Astrocyte (in vitro differentiated cells and primary cell): Measurements from ENCODE around the gene LYRM2. TPM values are rescaled to one million over a fixed set of nuclear protein-coding genes. Genes with fewer than 3 reads are reported as not detected.

Source experiments
- DNase-seq: peaks from one replicate; pipeline ENCODE4 v3.0.0-alpha.2; 2010; ENCODE audit warnings: low read depth
- FAIRE-seq: peaks from 2 replicates; lab custom pipeline; 2011; peaks lifted over from hg19 to GRCh38; lab: Jason Lieb, UNC
- H2AFZ ChIP-seq: 2 replicates; pipeline ENCODE4 v1.6.0; 2012; ENCODE audit warnings: low read depth, low read length, inconsistent platforms
- H3K27ac ChIP-seq: 2 replicates; pipeline ENCODE4 v1.5.1; 2011; ENCODE audit warnings: low read depth, low read length, inconsistent platforms
- H3K27me3 ChIP-seq: 2 replicates; pipeline ENCODE4 v1.6.0; 2011; ENCODE audit warnings: low read length, inconsistent platforms; ENCODE audit not compliant: insufficient read depth
- H3K36me3 ChIP-seq: 2 replicates; pipeline ENCODE4 v1.5.1; 2011; ENCODE audit warnings: low read length, inconsistent platforms; ENCODE audit not compliant: insufficient read depth
- H3K4me1 ChIP-seq: 2 replicates; pipeline ENCODE4 v1.5.1; 2011; ENCODE audit warnings: low read length, inconsistent platforms; ENCODE audit not compliant: insufficient read depth
- H3K4me2 ChIP-seq: 2 replicates; pipeline ENCODE4 v1.6.0; 2012; ENCODE audit warnings: low read length, inconsistent platforms
- H3K4me3 ChIP-seq: 2 replicates; pipeline ENCODE4 v1.5.1; 2011; ENCODE audit warnings: low read depth, mild to moderate bottlenecking, low read length, inconsistent platforms; ENCODE audit not compliant: insufficient read depth
- H3K79me2 ChIP-seq: 2 replicates; pipeline ENCODE4 v1.6.0; 2012; ENCODE audit warnings: mild to moderate bottlenecking, low read length, inconsistent platforms; ENCODE audit not compliant: insufficient read depth
- H3K9ac ChIP-seq: 2 replicates; pipeline ENCODE4 v1.6.0; 2012; ENCODE audit warnings: mild to moderate bottlenecking, low read length, inconsistent platforms
- H3K9me3 ChIP-seq: 2 replicates; pipeline ENCODE4 v1.5.1; 2012; ENCODE audit warnings: low read depth, mild to moderate bottlenecking, low read length, inconsistent platforms; ENCODE audit not compliant: insufficient read depth
- H4K20me1 ChIP-seq: 2 replicates; pipeline ENCODE4 v1.6.0; 2012; ENCODE audit warnings: low read length, inconsistent platforms; ENCODE audit not compliant: insufficient read depth
- H3K27ac Mint-ChIP-seq: one replicate; pipeline ENCODE4 v1.8.0; 2021; ENCODE audit warnings: mild to moderate bottlenecking, mixed read lengths; ENCODE audit not compliant: unreplicated experiment
- H3K27me3 Mint-ChIP-seq: one replicate; pipeline ENCODE4 v1.8.0; 2021; ENCODE audit warnings: low read depth, mixed read lengths; ENCODE audit not compliant: unreplicated experiment
- H3K36me3 Mint-ChIP-seq: one replicate; pipeline ENCODE4 v1.8.0; 2021; ENCODE audit warnings: low read depth, mixed read lengths; ENCODE audit not compliant: unreplicated experiment
- H3K4me1 Mint-ChIP-seq: one replicate; pipeline ENCODE4 v1.8.0; 2021; ENCODE audit warnings: low read depth, mixed read lengths; ENCODE audit not compliant: unreplicated experiment
- H3K4me3 Mint-ChIP-seq: one replicate; pipeline ENCODE4 v1.8.0; 2021; ENCODE audit warnings: mild to moderate bottlenecking, moderate library complexity, mixed read lengths; ENCODE audit not compliant: unreplicated experiment
- H3K9me3 Mint-ChIP-seq: one replicate; pipeline ENCODE4 v1.8.0; 2021; ENCODE audit warnings: mild to moderate bottlenecking, mixed read lengths; ENCODE audit not compliant: unreplicated experiment
- EZH2 ChIP-seq: IDR thresholded peaks from 2 replicates; pipeline ENCODE4 v1.6.1; 2012; ENCODE audit warnings: mild to moderate bottlenecking, low read length, inconsistent platforms; ENCODE audit not compliant: insufficient read depth
- total RNA-seq: library from RNA; stranded (reverse); gene quantifications from 2 replicates; pipeline ENCODE4 v1.2.1, GENCODE V29; 2021
- TF ChIP-seq, protein P1 (sequence below): IDR thresholded peaks from 2 replicates; pipeline ENCODE4 v1.5.1; 2011; ENCODE audit warnings: low read depth, mild to moderate bottlenecking, inconsistent platforms, low read length, moderate library complexity; ENCODE audit not compliant: insufficient read depth

Gene LYRM2
- total RNA-seq, 1 donor from 2014 or later, result 39.2 TPM

DNA sequence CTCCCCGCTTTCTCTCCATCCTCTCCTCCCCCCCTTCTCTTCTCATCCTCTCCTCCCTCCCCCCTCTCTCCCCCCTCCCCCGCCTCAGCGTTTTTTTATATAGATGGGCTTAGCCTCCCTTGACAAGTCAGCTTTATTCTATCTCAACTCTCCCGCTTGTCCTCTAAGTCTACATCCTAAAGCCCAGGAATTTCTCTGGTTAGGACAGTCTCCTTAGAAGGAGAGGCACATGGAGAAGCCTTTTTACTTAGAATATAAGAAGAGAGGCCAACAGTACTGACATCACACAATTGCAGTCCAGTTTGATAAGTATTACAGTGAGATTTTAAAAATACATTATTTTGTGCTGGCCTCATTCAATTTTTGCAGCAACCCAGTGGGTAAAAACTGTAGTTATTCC is 83.5 kb downstream of the LYRM2 start:
- no peak overlapping the region for H2AFZ ChIP-seq
- Mint-ChIP-seq H3K9me3 (peaks cover 10% of the 10 kb centered on the region), H3K27ac (no peak overlapping the region), H3K36me3 (peaks cover 4% of the 10 kb centered on the region), H3K4me1 (peaks cover 13% of the 10 kb centered on the region), H3K4me3 (no peak overlapping the region), H3K27me3 (peaks cover 2% of the 10 kb centered on the region)
- no peak overlapping the region for H3K27ac ChIP-seq
- DNase-seq (no peak), FAIRE-seq (no peak)
- TF ChIP-seq EZH2, result no peak
- TF ChIP-seq, protein P1, sequence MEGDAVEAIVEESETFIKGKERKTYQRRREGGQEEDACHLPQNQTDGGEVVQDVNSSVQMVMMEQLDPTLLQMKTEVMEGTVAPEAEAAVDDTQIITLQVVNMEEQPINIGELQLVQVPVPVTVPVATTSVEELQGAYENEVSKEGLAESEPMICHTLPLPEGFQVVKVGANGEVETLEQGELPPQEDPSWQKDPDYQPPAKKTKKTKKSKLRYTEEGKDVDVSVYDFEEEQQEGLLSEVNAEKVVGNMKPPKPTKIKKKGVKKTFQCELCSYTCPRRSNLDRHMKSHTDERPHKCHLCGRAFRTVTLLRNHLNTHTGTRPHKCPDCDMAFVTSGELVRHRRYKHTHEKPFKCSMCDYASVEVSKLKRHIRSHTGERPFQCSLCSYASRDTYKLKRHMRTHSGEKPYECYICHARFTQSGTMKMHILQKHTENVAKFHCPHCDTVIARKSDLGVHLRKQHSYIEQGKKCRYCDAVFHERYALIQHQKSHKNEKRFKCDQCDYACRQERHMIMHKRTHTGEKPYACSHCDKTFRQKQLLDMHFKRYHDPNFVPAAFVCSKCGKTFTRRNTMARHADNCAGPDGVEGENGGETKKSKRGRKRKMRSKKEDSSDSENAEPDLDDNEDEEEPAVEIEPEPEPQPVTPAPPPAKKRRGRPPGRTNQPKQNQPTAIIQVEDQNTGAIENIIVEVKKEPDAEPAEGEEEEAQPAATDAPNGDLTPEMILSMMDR, result no peak
- H4K20me1 ChIP-seq, result peaks cover 3% of the 10 kb centered on the region
- H3K4me2 ChIP-seq, result no peak overlapping the region
- H3K4me3 ChIP-seq, result no peak overlapping the region
- H3K4me1 ChIP-seq, result no peaks in the 10 kb centered on the region
- no peak overlapping the region for H3K9ac ChIP-seq
- H3K79me2 ChIP-seq, result no peaks in the 10 kb centered on the region
- H3K27me3 ChIP-seq, result peaks cover 6% of the 10 kb centered on the region
- no peaks in the 10 kb centered on the region for H3K36me3 ChIP-seq
- H3K9me3 ChIP-seq, result no peaks in the 10 kb centered on the region

DNA sequence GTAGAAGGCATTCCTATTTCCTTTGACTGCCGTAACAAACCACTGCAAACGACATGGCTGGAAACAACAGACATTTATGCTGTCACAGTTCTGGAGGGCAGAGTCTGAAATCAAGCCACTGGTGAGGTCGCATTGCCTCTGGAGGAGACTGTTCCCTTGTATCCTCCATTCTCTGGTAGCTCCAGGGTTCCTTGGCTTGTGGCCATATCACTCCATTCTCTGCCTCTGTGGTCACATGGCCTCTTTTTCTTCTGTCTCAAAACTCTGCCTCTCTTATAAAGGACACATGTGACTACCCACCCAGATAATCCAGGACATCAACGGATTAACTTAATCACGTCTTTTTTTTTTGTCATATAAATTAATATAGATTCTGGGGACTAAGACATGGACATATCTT is 84.4 kb downstream of the LYRM2 start:
- TF ChIP-seq, protein P1, result no peak
- TF ChIP-seq EZH2, result no peak
- H3K36me3 Mint-ChIP-seq, result peaks cover 4% of the 10 kb centered on the region
- H3K27me3 Mint-ChIP-seq, result peaks cover 2% of the 10 kb centered on the region
- no peak overlapping the region for H3K27ac Mint-ChIP-seq
- peaks cover 13% of the 10 kb centered on the region for H3K4me1 Mint-ChIP-seq
- no peak overlapping the region for H3K4me3 ChIP-seq
- H2AFZ ChIP-seq, result no peak overlapping the region
- H3K9ac ChIP-seq, result no peak overlapping the region
- peaks cover 10% of the 10 kb centered on the region for H3K9me3 Mint-ChIP-seq
- FAIRE-seq (no peak), DNase-seq (no peak)
- no peak overlapping the region for H3K4me2 ChIP-seq
- H4K20me1 ChIP-seq, result peaks cover 3% of the 10 kb centered on the region
- H3K4me1 ChIP-seq, result no peaks in the 10 kb centered on the region
- peaks cover 6% of the 10 kb centered on the region for H3K27me3 ChIP-seq
- H3K9me3 ChIP-seq, result no peaks in the 10 kb centered on the region
- H3K27ac ChIP-seq, result no peak overlapping the region
- no peaks in the 10 kb centered on the region for H3K36me3 ChIP-seq
- H3K79me2 ChIP-seq, result no peaks in the 10 kb centered on the region
- no peak overlapping the region for H3K4me3 Mint-ChIP-seq

DNA sequence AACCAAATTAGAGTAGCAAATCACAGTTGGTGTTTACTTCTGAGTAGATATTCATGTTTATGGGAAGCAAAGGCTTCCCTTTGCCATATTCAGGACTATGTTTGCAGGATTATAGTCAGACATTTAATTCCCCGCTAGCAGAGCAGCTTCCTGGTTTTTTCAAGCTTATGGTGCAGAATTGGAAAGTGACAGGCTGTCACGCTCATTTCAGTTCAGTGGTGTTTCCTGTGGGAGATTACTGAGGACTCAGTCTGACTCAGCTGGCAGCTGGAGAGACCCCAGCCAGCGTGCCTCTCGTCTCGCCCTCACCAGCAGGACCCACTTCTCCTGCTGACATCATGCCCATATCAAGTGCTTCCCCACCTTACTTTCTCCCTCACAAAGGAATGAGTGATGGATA is 85.1 kb downstream of the LYRM2 start:
- Mint-ChIP-seq H3K27me3 (peaks cover 2% of the 10 kb centered on the region), H3K9me3 (peaks cover 10% of the 10 kb centered on the region), H3K4me3 (no peak overlapping the region), H3K36me3 (peaks cover 4% of the 10 kb centered on the region), H3K4me1 (peaks cover 15% of the 10 kb centered on the region), H3K27ac (no peak overlapping the region)
- TF ChIP-seq EZH2, result no peak
- TF ChIP-seq, protein P1, result no peak
- Histone ChIP-seq H2AFZ (no peak overlapping the region), H3K4me3 (no peak overlapping the region), H3K4me1 (no peaks in the 10 kb centered on the region), H3K4me2 (no peak overlapping the region), H3K27ac (no peak overlapping the region), H3K36me3 (no peaks in the 10 kb centered on the region), H4K20me1 (peaks cover 3% of the 10 kb centered on the region), H3K9ac (no peak overlapping the region), H3K9me3 (no peaks in the 10 kb centered on the region), H3K27me3 (peaks cover 6% of the 10 kb centered on the region), H3K79me2 (no peaks in the 10 kb centered on the region)
- FAIRE-seq, result no peak
- DNase-seq, result no peak
